Left ventricle myocardium inferior (tissue), 1 donor: Measurements from ENCODE around the gene TRPM1. TPM values are rescaled to one million over a fixed set of nuclear protein-coding genes. Genes with fewer than 3 reads are reported as not detected.
A peak's percentile ranks its signal among the peaks of the same experiment; 100 is the strongest.

Source experiments
- DNase-seq: peaks from one replicate; pipeline ENCODE4 v3.0.0-alpha.2; 2020
- H3K27ac ChIP-seq: fragments of 200-600 bp; replicated peaks from 2 replicates; pipeline ENCODE4 v1.8.0; 2021
- H3K27me3 ChIP-seq: fragments of 200-600 bp; 2 replicates; pipeline ENCODE4 v1.8.0; 2021; ENCODE audit warnings: low read depth
- H3K36me3 ChIP-seq: fragments of 200-600 bp; 2 replicates; pipeline ENCODE4 v1.8.0; 2021
- H3K4me1 ChIP-seq: fragments of 200-600 bp; 2 replicates; pipeline ENCODE4 v1.8.0; 2021
- H3K4me3 ChIP-seq: fragments of 200-600 bp; 2 replicates; pipeline ENCODE4 v1.8.0; 2021; ENCODE audit warnings: mild to moderate bottlenecking, moderate library complexity
- H3K9me3 ChIP-seq: fragments of 200-600 bp; replicated peaks from 2 replicates; pipeline ENCODE4 v1.8.0; 2021
- intact Hi-C: fragments of 100-400 bp; cut with micrococcal nuclease; formaldehyde crosslinking; loops from one replicate; pipeline ENCODE4 v1.11.0; 2022
- total RNA-seq: library from RNA; stranded (reverse); fragmentation: NEBNext Ultra II Directional; extraction: Animal tissue kit (Norgen Biotek cat#: 25700); gene quantifications from one replicate; pipeline ENCODE4 v1.2.1, GENCODE V29; 2021
- TF ChIP-seq, protein P1 (sequence below): fragments of 200-600 bp; IDR thresholded peaks from 2 replicates; pipeline ENCODE4 v1.8.0; 2021; ENCODE audit warnings: antibody characterized with exemption, mild to moderate bottlenecking, borderline replicate concordance
- donor health status: DM: no; HTN: yes; CAD: no; lungs with severe emphysema.

TRPM1 gene
- total RNA-seq, 1 donor from 2014 or later, result not detected

DNA sequence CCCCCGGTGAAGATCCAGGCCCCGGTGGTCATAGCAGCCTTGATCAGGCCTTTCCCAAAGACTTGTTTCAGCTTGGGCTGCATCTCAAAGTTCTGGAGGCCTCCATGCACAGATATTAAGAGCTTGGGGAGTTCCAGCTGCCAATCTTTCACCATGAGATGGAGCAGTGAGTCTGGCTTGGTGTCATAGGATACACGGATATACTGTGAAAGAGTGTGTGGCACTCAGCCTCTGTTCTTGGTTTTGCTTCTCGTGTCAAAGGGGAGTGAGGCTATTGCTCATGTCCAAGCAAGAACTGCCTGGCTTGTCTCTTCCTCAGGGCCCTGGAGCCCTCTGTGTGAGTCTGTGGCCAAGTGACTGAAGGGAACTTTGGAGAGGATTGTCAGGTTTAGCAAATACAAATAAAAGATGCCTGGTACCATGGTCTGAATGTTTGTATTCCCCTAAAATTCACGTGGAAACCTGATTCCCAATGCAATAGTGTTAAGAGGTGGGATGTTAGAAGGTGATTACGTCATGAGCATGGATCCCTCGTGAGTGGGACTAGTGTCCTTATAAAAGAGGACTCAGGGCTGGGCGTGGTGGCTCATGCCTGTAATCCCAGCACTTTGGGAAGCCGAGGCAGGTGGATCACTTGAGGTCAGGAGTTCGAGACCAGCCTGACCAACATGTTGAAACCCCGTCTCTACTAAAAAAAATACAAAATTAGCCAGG lies 33.5 kb downstream of the TRPM1 start:
- TF ChIP-seq, protein P1, sequence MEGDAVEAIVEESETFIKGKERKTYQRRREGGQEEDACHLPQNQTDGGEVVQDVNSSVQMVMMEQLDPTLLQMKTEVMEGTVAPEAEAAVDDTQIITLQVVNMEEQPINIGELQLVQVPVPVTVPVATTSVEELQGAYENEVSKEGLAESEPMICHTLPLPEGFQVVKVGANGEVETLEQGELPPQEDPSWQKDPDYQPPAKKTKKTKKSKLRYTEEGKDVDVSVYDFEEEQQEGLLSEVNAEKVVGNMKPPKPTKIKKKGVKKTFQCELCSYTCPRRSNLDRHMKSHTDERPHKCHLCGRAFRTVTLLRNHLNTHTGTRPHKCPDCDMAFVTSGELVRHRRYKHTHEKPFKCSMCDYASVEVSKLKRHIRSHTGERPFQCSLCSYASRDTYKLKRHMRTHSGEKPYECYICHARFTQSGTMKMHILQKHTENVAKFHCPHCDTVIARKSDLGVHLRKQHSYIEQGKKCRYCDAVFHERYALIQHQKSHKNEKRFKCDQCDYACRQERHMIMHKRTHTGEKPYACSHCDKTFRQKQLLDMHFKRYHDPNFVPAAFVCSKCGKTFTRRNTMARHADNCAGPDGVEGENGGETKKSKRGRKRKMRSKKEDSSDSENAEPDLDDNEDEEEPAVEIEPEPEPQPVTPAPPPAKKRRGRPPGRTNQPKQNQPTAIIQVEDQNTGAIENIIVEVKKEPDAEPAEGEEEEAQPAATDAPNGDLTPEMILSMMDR, result no peak

DNA sequence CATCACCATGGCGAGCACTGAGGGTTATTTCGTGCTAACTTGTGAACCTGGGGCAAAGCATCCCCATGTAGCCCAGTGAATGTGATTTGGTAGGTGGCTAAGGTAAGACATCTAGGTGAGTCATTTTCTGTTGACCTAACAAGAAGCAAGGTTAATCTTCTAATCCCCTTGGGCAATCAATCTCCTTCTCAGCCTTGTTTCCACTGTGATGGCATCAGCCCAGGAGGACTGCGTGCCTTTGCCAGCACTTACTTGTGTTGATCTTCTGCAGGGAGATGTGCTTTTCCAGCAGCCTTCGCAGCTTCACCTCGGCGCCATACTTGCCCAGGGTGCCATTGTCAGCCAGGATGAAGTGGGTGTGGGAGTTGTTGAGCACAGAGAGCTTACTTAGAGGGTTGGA lies 35.7 kb downstream of the TRPM1 start:
- Histone ChIP-seq H3K36me3 (no peaks in the 10 kb centered on the region), H3K4me1 (peaks cover 13% of the 10 kb centered on the region), H3K9me3 (no peaks in the 10 kb centered on the region), H3K4me3 (no peak overlapping the region), H3K27ac (no peak overlapping the region), H3K27me3 (no peaks in the 10 kb centered on the region)
- intact Hi-C loops, result no loop called here
- DNase-seq, result no peak
- TF ChIP-seq, protein P1, result no peak

More for the DNA sequence above, 33.5 kb downstream of the TRPM1 start:
- Histone ChIP-seq H3K9me3 (no peaks in the 10 kb centered on the region), H3K36me3 (no peaks in the 10 kb centered on the region), H3K27me3 (no peaks in the 10 kb centered on the region), H3K27ac (no peak overlapping the region), H3K4me1 (no peaks in the 10 kb centered on the region), H3K4me3 (no peak overlapping the region)
- no peak for DNase-seq
- intact Hi-C loops, result no loop called here

DNA sequence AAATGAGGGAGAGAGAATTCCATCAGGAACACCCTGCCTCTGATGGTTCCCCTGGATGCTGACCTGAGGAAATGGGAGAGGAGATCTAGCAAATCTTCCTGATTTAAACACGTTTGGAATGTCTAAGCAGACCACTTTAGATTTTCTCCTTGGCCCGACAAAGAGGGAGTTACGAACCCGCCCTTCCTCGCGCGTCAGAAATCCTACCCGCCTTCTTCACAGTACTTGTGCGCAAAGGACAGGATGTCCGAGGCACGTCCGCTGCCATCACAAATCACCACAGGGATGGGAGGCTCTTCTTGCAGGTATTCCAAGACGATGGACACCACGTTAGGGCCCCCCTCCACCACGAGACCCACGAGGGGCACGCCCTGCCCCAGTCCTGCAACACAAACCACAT lies 38.6 kb downstream of the TRPM1 start:
- Histone ChIP-seq H3K27ac (peak overlapping the region; percentile 78), H3K36me3 (no peaks in the 10 kb centered on the region), H3K27me3 (no peaks in the 10 kb centered on the region), H3K4me1 (peaks cover 16% of the 10 kb centered on the region), H3K4me3 (no peak overlapping the region), H3K9me3 (no peaks in the 10 kb centered on the region)
- TF ChIP-seq, protein P1, result no peak
- intact Hi-C loops, result no loop called here
- peak; percentile 47 for DNase-seq

DNA sequence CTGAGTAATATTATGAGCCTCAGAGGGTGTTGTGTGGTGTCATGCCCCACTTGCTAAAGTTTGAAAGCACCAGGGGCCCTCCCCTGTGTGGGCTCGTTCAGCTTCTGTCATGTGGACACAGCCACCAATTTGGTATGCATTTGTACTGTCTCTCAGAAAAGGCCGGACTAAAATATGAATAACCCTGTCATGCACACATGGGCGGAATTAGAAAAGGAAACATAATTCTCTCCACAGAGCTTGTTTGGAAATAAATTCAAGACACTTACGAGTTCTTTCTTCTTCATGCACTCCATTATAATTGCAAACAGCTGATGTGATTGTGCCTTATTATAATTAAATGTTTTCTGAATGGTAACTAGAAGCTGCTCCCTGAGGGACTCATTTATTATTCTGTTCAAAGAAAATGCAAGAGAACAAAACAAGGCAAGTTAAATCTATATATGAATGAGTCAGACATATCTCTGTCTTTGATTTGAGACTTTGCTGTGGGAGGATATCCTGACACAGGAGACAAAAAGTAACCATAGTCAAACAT lies 39.1 kb downstream of the TRPM1 start:
- intact Hi-C loops, result no loop called here
- TF ChIP-seq, protein P1, result no peak

DNA sequence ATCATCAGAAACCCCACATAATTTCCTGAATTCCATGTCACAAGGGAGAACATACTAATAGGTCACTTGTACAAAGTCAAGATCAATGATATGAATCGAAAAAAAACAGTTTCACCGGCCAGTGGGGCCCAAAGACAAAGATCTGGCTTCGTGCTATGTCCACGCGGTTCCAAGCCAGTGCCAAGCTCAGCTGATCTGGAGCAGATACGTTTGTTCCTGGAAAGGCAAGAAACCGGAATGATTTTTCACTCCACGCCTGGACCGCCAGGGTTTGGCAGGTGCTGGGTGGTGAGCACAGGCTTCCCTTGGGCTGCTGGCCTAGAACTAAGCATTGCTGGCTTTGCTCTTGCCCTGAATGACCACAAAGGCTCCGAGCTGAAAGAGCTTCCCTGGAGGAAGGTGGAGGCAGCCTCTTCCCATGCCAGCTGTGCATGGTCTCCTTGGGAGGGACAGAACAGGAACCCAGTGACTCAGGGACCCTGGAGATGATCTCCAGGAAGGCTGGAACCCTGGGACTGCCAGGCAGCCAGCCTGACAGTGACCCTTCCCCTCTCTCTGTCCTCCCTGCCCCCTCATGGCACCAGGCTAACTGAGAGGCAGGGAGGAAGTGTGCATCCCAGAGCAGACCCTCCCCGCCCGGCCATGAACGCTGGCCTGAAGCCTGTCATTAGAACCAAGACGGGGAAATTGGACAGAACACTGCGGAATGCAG lies 40.9 kb downstream of the TRPM1 start:
- peaks cover 16% of the 10 kb centered on the region for H3K4me1 ChIP-seq
- no peaks in the 10 kb centered on the region for H3K36me3 ChIP-seq
- intact Hi-C loops, result no loop called here
- H3K4me3 ChIP-seq, result no peak overlapping the region
- DNase-seq, result no peak
- H3K9me3 ChIP-seq, result peaks cover 5% of the 10 kb centered on the region
- TF ChIP-seq, protein P1, result peak; percentile 7
- no peaks in the 10 kb centered on the region for H3K27me3 ChIP-seq
- peak overlapping the region; percentile 78 for H3K27ac ChIP-seq

More for the DNA sequence above, 39.1 kb downstream of the TRPM1 start:
- no peak overlapping the region for H3K4me3 ChIP-seq
- H3K27me3 ChIP-seq, result no peaks in the 10 kb centered on the region
- H3K36me3 ChIP-seq, result no peaks in the 10 kb centered on the region
- no peak for DNase-seq
- H3K4me1 ChIP-seq, result peaks cover 16% of the 10 kb centered on the region
- H3K27ac ChIP-seq, result peak overlapping the region; percentile 78
- H3K9me3 ChIP-seq, result no peaks in the 10 kb centered on the region
